Heart left ventricle (tissue), 13 donors: ENCODE measurements around the gene ZNF516.

Experiments used
- CTCF ChIP-seq, 12 donors: fragments of 200-600 bp; sonication (generic) in 4 of 12; IDR thresholded peaks; one replicate each; pipeline versions ENCODE4 v1.5.0 to v1.8.0; 2018 to 2022; ENCODE audit warnings: antibody characterized with exemption in 12 of 12, mild to moderate bottlenecking in 5 of 12
- POLR2A ChIP-seq, 2 donors: fragments of 450-650 bp; IDR thresholded peaks; one replicate each; pipeline ENCODE4 v1.6.1; 2017; ENCODE audit warnings: antibody characterized with exemption in 2 of 2, mild to moderate bottlenecking in 2 of 2, moderate library complexity in 2 of 2
- donor health status: ischemic (EF 13 %, LVEDD 7.1; RV severe dilation, severe dysfunction).
- donor health status: DM: no; HTN: yes; CAD: no.
- donor health status: DM: no; HTN: no; CAD: no.
- donor health status: ischemic (EF 25% LVEDD 6.9; RV normal size, moderate dysfunction).
- donor health status: ischemic (EF 25% LVEDD 5.7; RV mildly dilated, moderate dysfunction).
- donor health status: ischemic (EF 35%, LVEDD 5.7; RV mildly dilated, moderate dysfunction).
- donor health status: nonischemic (EF 11% LVEDD 7.7; RV severe dilation, severe dysfunction).
- donor health status: DM: yes; HTN: yes; CAD: no.
- donor health status: PGD.
- donor health status: ischemic (EF 29% LVEDD 5.4; RV normal size, mild dysfunction).
- donor health status: nonischemic (EF 23%, LVEDD 6.1; RV moderate dilation, normal function).

- TF ChIP-seq CTCF (IDR thresholded peaks at IDR 0.05), result no peak
- TF ChIP-seq POLR2A (IDR thresholded peaks at IDR 0.05), result no peak
These were observed 85.0 kb downstream of the ZNF516 start for GRCh38 chr18:76410033-76410432.
